ENCODE measurements around the gene ZBTB43. TPM values are rescaled to one million over a fixed set of nuclear protein-coding genes. Genes with fewer than 3 reads are reported as not detected.

ZBTB43 gene
- total RNA-seq, 4 donors from 2014 or later, result 9.9 to 15.2 (median 12.7) TPM

- TF ChIP-seq CTCF (IDR thresholded peaks at IDR 0.05; ENCODE audit: low read depth), result no peak
Observed at GRCh38 chr9:126834672-126835071, 29.8 kb downstream of the ZBTB43 start.

- no peak for TF ChIP-seq CTCF (IDR thresholded peaks at IDR 0.05; ENCODE audit: low read depth)
Observed at GRCh38 chr9:126836216-126836615, 31.4 kb downstream of the ZBTB43 start.

GRCh38 chr9:126838055-126838811 lies 33.4 kb downstream of the ZBTB43 start:
- no peak for TF ChIP-seq CTCF (IDR thresholded peaks at IDR 0.05; ENCODE audit: low read depth)

GRCh38 chr9:126838895-126839294 lies 34.1 kb downstream of the ZBTB43 start:
- no peak for TF ChIP-seq CTCF (IDR thresholded peaks at IDR 0.05; ENCODE audit: low read depth)

GRCh38 chr9:126839301-126839700 lies 34.5 kb downstream of the ZBTB43 start:
- TF ChIP-seq CTCF (IDR thresholded peaks at IDR 0.05; ENCODE audit: low read depth), result no peak

- TF ChIP-seq CTCF (IDR thresholded peaks at IDR 0.05; ENCODE audit: low read depth), result no peak
Observed at GRCh38 chr9:126842220-126842842, 37.5 kb downstream of the ZBTB43 start.

- TF ChIP-seq CTCF (IDR thresholded peaks at IDR 0.05; ENCODE audit: low read depth), result no peak
Observed at GRCh38 chr9:126842977-126843799, 38.3 kb downstream of the ZBTB43 start.
